Stimulated activated CD4-positive, alpha-beta T cell treated with anti-CD3 and anti-CD28 coated beads, TNF-alpha, amount 100 ng/mL, for 48 hours (primary cell): Measurements from ENCODE around the gene ZNF134.

ENCODE experiments used
- DNase-seq, 3 donors: peaks; one replicate each; pipeline ENCODE4 v3.0.0-alpha.2; 2020; ENCODE audit warnings: low read depth in 3 of 3

Gene ZNF134

GRCh38 chr19:57637379-57637778 lies 23.3 kb downstream of the ZNF134 start:
- no peak for DNase-seq

DNA sequence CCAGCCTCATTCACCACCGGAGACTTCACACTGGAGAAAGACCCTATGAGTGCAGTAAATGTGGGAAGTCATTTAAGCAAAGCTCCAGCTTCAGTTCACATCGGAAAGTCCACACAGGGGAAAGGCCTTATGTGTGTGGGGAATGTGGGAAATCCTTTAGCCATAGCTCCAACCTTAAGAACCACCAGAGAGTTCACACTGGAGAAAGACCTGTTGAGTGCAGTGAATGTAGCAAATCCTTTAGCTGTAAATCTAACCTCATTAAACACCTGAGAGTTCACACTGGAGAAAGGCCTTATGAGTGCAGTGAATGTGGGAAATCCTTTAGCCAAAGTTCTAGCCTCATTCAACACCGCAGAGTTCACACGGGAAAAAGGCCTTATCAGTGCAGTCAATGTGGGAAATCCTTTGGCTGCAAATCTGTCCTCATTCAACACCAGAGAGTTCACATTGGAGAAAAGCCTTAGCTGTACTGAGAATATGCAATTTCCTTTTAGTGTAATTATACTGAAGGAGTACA lies 27.7 kb downstream of the ZNF134 start:
- no peak for DNase-seq

DNA sequence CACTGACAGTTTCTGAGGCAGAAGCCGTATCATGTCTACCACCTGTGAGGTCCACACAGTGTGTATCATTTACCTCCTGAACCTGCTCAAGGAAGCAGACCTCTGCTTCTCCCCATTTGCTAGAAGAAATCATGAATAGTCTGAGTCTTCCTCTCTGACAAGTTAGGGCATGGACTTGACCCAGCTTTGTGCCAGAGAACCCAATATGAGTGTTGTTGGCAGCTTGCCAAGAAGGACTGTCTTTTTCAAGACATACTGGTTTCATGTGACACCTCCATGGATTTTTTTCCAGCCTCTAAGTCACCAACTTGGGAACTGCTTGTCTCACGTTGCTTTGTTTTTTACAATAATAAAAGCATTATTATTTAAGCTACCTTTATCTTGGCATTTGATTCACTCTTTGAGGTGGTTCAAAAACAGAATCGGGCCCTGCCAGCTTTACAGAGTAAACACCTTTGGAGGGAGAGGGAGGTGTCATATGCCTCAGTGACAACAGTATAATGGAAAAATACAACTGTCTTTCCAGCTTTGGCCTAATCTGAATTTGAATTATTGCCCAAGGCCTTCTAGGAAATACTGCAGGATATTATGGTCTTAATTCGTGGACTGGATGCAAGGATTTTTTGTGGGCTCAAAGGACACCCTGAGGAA lies 28.5 kb downstream of the ZNF134 start:
- no peak for DNase-seq

GRCh38 chr19:57643734-57644133 lies 29.7 kb downstream of the ZNF134 start:
- no peak for DNase-seq

DNA sequence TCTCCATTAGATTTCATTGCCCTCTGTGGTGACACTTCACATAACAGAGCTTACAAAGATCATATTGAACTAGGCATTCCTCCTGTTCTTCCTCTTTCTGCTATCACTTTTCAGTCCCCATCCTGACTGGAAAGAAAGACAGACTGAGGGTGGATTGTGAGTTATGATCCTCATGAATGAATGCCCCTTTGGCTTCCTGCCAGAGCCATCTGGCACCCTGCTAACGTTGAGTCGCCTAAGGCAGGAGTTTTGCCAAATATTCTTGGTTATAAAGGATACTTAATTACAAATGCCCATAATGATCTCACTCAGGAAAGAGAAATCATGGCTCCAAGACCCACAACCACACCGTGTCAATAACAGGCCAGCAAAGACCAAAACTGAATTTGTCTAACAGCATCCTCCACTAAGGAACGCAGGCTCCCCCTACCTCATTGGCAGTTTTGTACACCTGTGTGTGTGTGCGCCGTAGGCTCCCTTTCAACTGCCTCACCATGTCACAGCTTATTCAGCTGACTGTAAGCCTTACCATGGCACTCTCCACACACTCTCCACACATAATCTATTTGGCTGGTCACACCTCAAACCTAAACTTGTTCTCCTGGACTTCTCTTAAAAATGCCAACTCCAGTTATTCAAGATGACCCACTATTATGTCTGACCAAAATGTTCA lies 34.4 kb downstream of the ZNF134 start:
- no peak for DNase-seq

- no peak for DNase-seq
These were observed 37.6 kb downstream of the ZNF134 start for GRCh38 chr19:57651654-57651996.

- no peak for DNase-seq
These were observed 39.6 kb downstream of the ZNF134 start for GRCh38 chr19:57653689-57654088.

DNA sequence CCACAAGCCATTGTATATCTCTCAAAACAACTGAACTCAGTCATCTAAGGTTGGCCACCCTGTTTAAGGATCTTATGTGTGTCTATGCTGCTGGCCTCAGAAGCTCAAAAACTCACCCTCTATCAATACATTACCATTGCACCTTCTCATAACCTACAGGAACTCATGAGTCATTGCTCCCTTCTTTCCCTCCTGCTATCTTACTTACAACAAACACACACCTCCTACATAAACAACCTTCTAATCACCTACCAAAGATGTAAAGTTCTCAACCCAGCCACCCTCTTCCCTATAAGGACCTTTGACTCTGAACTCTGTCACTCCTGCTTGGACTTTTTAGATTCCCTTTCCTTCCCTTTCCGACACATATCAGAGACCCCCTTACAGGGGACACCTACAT lies 41.4 kb downstream of the ZNF134 start:
- no peak for DNase-seq

DNA sequence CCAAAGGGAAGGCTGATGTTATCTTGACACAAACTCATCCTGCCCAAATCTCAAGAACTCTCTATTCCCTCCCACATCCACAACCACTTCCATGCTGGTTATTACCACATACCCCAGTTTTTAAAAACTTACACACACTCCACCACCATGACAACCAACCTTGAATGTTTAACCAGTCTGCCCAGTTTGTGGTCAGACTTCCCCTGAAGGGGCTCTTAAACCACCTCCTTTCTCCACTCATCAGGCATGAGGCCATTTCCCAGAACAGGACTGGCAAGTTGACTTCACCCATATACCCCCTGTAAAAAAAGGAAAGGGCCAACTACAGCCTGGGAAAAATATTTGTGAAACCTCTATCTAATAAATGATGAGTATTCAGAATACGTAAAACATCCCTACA lies 42.3 kb downstream of the ZNF134 start:
- no peak for DNase-seq

GRCh38 chr19:57664269-57665127 lies 50.5 kb downstream of the ZNF134 start:
- no peak for DNase-seq

DNA sequence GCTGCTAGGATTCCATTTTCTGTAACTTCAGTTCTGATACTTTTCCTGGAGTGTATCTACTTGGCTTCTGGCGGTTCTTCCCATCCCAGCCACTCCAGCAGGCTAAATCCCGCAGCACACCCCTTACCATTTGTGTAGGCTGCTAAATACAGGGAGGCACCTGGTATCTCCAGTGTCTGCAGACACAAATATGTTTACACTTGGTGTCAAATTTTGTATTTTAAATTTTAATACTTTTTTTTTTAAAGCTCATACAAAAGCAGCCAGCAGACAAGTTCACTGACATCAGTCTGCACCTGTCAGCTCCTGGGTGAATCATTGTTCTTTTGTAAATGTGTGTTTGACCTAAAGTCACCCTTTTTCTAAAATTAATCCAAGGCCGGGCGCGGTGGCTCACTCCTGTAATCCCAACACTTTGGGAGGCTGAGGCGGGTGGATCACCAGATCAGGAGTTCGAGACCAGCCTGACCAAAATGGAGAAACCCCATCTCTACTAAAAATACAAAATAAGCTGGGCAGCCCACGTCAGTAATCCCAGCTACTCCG lies 51.3 kb downstream of the ZNF134 start:
- DNase-seq: no peak

GRCh38 chr19:57667228-57667627 lies 53.2 kb downstream of the ZNF134 start:
- DNase-seq: no peak

- no peak for DNase-seq
These were observed 54.6 kb downstream of the ZNF134 start, which contains the start of gene ZSCAN4 for GRCh38 chr19:57668635-57669034. ZSCAN4 (plus strand) TSS chr19:57668935; CDS start chr19:57676146, 7,211 bp downstream.

DNA sequence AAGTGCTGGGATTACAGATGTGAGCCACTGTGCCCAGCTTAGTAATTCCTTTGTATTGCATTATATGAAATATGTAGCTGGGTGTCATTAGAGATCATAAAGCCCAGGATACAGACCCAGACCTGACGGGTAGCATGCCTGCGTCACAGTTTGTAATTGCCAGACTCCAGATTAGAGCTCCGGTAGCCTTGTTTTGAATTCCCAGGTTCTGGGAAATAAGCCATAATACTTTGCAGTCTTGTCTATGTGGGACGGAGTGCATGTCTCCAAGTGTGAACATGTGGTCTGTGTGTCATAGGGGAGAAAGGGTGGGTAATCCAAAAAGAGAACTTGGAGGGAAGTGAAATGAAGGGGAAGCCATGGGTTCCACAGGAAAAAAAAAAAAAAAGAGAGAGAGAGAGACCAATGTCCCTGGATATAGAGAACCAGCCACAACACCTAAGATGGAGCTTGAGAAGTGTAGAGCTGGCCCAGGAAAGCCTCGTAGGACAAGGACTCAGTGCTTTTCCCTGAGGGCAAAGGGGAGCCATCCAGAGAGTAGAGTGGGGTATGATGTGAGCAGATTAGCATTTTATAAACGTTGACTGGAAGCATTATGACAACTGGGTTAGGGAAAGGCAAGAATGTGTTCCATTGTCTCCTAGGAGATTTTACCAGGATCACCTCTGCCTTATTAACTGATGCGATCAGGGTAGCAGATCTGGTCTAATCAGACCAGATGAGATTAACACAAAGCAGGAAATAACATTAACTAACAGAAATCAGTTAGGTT lies 57.3 kb downstream of the ZNF134 start:
- DNase-seq: no peak

- DNase-seq: no peak
These were observed 58.4 kb downstream of the ZNF134 start for GRCh38 chr19:57672466-57672865.
